HUES64 (cell line): ENCODE measurements around the gene GLYR1.
A peak's percentile ranks its signal among the peaks of the same experiment; 100 is the strongest.

Experiments
- H3K27ac ChIP-seq: 2 replicates; pipeline ENCODE4 v1.7.0; 2013; ENCODE audit warnings: low read depth, low read length, inconsistent platforms
- H3K27me3 ChIP-seq: 2 replicates; pipeline ENCODE4 v1.6.1; 2013; ENCODE audit warnings: mild to moderate bottlenecking, low read length; ENCODE audit not compliant: insufficient read depth
- H3K36me3 ChIP-seq: 2 replicates; pipeline ENCODE4 v1.6.1; 2013; ENCODE audit warnings: mild to moderate bottlenecking, low read length; ENCODE audit not compliant: insufficient read depth
- H3K4me1 ChIP-seq: 2 replicates; pipeline ENCODE4 v1.6.1; 2013; ENCODE audit warnings: mild to moderate bottlenecking, low read length, moderate library complexity; ENCODE audit not compliant: insufficient read depth
- H3K4me3 ChIP-seq: 2 replicates; pipeline ENCODE4 v1.5.1; 2013; ENCODE audit warnings: mild to moderate bottlenecking, low read length, moderate library complexity
- H3K9ac ChIP-seq: 2 replicates; pipeline ENCODE4 v1.6.1; 2013; ENCODE audit warnings: mild to moderate bottlenecking, low read depth, low read length
- H3K9me3 ChIP-seq: 2 replicates; pipeline ENCODE4 v1.6.1; 2013; ENCODE audit warnings: low read depth, low read length; ENCODE audit not compliant: insufficient read depth
- WGBS: fragments of 150-250, 120-280 bp; methylation state at CpG from one replicate; pipeline ENCODE4 v1.1.7; 2013; ENCODE audit warnings: missing lambda C conversion rate; 5-methylcytosine and 5-hydroxymethylcytosine counted together

Gene GLYR1

DNA sequence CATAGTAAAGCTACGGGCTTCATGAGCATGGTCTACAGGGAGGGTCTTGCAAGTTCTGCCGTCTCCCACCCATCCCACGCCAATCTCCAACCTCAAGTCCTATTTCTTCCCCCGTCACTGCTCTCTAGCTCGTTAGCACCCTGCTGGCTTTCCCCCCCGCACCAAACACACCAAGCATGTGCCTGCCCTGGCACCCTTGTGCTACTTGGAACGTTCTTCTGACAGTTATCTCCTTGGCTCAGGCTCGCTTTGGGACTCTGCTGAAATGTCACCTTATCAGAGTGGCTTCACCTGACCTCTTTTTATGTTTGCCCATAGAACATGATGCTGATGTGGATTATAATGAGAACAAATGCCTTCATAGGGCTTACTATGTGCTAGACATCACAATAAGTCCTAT lies 21.9 kb downstream of the GLYR1 start:
- Histone ChIP-seq H3K36me3 (peaks cover 89% of the 10 kb centered on the region), H3K27me3 (no peaks in the 10 kb centered on the region), H3K4me1 (no peaks in the 10 kb centered on the region), H3K4me3 (no peak overlapping the region), H3K9ac (no peak overlapping the region), H3K27ac (no peak overlapping the region), H3K9me3 (no peaks in the 10 kb centered on the region)
- 94% methylated on average over 8 of the region's 8 CpGs for WGBS

DNA sequence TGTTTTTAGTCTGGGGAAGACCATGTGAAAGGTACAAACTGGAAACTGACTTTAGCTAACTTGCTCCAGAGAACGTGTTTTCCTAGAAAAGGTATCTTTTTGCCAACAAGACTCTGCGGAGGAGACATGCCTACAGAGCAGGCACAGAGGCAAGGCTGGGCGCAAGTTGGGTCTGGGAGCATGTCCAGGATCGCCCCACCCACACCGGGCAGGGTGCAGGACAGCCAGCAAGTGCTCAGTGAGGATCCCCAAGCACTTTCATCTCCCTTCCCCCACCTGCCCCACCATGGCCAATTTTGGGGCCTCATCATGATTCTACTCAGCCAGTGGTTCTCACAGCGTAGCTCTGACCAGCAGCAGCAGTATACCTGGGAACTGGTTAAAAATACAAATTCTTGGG lies 26.4 kb downstream of the GLYR1 start:
- Histone ChIP-seq H3K36me3 (peaks cover 88% of the 10 kb centered on the region), H3K9ac (no peak overlapping the region), H3K27ac (no peak overlapping the region), H3K27me3 (no peaks in the 10 kb centered on the region), H3K4me3 (no peak overlapping the region), H3K4me1 (no peaks in the 10 kb centered on the region), H3K9me3 (no peaks in the 10 kb centered on the region)
- 94% methylated on average over 6 of the region's 6 CpGs for WGBS

DNA sequence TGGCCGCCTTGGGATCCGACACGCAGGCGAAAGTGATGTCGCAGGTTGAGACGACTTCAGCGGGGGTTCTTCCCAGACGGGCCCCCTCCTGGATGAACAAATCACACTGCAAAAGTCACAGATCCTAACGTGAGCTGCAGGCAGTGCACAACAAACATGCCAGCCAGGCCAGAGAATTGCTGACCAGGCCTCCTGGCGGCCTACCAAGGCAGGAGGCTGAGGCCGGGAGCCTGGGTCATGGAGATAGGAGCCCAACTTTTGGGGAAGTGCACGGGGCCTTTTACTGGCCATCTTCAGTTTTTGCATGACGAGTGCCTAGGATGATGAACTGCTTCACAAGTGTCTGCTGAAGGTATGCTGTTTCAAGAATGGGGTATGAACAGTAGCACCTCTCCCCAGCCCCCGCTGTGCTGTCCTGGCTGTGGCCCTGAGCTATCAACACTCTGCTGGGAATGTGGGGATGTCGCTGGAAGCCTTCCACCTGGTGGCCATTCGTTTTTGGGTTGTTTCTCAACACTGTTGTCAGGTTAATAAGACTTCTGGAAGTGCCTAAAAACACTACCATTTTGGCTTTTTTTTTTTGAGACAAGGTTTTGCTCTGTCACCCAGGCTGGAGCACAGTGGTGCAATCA lies 32.4 kb downstream of the GLYR1 start:
- H3K27ac ChIP-seq = no peak overlapping the region
- H3K27me3 ChIP-seq = no peaks in the 10 kb centered on the region
- WGBS = 94% methylated on average over 16 of the region's 16 CpGs
- no peaks in the 10 kb centered on the region for H3K9me3 ChIP-seq
- H3K4me3 ChIP-seq = no peak overlapping the region
- H3K4me1 ChIP-seq = no peaks in the 10 kb centered on the region
- H3K9ac ChIP-seq = no peak overlapping the region
- H3K36me3 ChIP-seq = peaks cover 84% of the 10 kb centered on the region

DNA sequence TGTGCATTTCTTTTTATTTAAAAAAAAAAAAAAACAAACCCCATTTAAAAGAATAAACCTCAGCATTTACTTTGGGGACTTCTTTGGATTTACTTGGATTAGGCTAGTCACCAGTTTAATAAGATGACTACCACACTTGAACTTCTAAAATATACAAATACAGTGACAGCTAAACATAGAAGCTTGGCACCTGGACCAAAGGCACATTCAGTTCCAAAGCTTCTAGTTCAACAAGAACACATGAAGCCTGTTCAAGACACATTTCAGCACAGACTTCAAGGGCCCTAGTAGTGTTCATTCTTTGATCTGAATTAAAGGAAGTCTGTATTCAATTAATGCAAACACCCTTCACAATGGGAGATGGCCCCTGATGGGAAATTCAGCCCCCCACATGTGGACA lies 33.0 kb downstream of the GLYR1 start:
- no peak overlapping the region for H3K9ac ChIP-seq

DNA sequence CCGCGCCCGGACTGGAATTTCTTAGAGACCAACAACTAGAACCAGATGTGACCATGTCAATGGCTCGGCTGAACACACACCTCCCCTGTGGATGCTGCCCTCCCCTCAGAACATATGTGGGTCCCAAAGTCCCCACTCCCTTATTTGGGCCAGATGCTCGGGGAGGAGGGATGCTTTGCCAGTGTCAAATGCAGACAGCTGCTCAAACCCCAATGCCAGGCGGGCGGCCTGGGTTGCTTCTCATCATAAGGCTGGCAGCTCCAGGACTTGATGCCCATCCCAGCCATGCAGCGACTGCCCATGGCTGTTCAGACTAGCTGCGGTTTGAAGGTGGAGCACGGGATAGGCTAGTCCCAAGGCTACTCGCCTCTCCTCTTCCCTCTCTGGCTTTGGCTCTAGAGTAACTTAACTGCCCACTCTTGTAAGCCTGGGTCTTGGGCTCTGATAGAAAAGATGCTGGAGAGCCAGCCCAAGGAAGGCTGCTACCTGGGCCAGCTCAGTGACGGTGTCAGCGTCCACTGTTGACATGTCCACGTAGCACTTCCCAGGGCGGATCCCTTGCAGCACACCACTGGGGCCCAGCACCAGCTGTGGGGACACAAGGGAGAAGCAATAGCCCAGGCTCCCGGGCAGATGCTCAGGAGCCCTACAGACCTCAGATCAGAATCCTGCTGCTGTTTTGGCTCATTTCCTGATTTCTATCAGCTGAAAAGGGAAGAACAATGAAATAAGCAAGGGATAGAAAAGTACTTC lies 33.7 kb downstream of the GLYR1 start:
- Histone ChIP-seq H3K36me3 (peaks cover 83% of the 10 kb centered on the region), H3K9me3 (no peaks in the 10 kb centered on the region), H3K4me1 (no peaks in the 10 kb centered on the region), H3K27me3 (no peaks in the 10 kb centered on the region), H3K9ac (no peak overlapping the region), H3K27ac (no peak overlapping the region), H3K4me3 (no peak overlapping the region)
- 95% methylated on average over 16 of the region's 16 CpGs for WGBS

More for the DNA sequence above, 33.0 kb downstream of the GLYR1 start:
- H3K4me1 ChIP-seq = no peaks in the 10 kb centered on the region
- H3K9me3 ChIP-seq = no peaks in the 10 kb centered on the region
- H3K36me3 ChIP-seq = peaks cover 82% of the 10 kb centered on the region
- H3K27me3 ChIP-seq = no peaks in the 10 kb centered on the region
- H3K4me3 ChIP-seq = no peak overlapping the region
- no peak overlapping the region for H3K27ac ChIP-seq

DNA sequence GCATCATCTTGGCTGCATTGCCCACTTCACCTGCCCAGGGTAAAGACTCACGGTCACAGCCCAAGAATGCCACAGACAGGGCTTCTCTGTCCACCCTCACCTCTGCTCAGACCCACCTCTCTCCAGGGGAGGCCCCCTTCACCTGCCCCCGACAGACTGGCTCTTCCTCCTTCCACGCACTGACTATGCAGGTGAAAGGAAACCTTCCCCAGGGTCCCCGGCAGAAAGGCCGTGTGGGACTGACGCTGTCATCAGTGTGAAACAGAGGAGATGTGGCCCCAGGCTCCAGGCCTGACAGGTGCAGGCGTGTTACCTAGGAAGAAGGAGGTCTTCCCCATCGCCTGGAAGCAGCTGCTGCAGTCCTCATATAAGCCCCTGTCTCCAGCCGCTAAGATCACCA lies 35.3 kb downstream of the GLYR1 start:
- Histone ChIP-seq H3K9ac (no peak overlapping the region), H3K4me3 (no peak overlapping the region), H3K27me3 (no peaks in the 10 kb centered on the region), H3K4me1 (no peaks in the 10 kb centered on the region), H3K27ac (no peak overlapping the region), H3K9me3 (no peaks in the 10 kb centered on the region), H3K36me3 (peaks cover 86% of the 10 kb centered on the region)
- WGBS = 95% methylated on average over 9 of the region's 9 CpGs

DNA sequence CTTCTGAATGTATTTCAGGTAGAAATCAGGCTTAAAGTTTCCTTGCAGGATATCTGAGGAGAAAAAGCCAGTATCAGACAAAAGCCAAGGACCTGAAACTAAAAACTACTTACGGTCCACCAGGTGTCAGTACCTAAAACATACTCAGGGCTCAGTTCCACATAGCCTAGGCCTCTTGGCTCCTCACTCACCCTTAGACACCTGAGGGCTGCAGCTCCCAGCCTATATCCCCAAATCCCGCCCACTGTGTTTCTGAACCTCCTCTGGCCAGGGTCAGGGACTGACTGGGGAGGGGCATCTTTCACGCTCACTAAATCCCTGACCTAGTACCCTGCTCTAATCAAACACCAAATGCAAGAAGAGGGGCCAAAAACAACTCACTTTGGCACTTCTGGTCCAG lies 35.8 kb downstream of the GLYR1 start:
- H3K9ac ChIP-seq = no peak overlapping the region
- peaks cover 86% of the 10 kb centered on the region for H3K36me3 ChIP-seq
- H3K27ac ChIP-seq = no peak overlapping the region
- H3K27me3 ChIP-seq = no peaks in the 10 kb centered on the region
- WGBS = 95% methylated on average over 3 of the region's 3 CpGs
- H3K4me1 ChIP-seq = no peaks in the 10 kb centered on the region
- H3K9me3 ChIP-seq = no peaks in the 10 kb centered on the region
- no peak overlapping the region for H3K4me3 ChIP-seq

DNA sequence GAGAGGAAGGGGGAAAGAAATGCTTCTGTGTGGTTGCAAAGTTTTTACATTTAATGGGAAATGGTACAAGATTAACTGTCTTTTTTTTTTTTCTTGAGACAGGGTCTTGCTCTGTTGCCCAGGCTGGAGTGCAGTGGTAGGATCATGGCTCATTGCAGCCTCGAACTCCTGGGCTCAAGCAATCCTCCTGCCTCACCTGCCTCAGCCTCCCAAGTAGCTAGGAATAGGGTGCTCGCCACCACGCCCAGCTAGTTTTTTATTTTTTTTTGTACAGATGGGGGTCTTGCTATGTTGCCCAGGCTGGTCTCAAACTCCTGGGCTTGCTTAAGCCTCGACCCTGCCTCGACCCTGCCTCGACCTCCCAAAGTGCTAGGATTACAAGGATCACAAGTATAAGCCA lies 40.8 kb downstream of the GLYR1 start:
- H3K36me3 ChIP-seq = peaks cover 62% of the 10 kb centered on the region

DNA sequence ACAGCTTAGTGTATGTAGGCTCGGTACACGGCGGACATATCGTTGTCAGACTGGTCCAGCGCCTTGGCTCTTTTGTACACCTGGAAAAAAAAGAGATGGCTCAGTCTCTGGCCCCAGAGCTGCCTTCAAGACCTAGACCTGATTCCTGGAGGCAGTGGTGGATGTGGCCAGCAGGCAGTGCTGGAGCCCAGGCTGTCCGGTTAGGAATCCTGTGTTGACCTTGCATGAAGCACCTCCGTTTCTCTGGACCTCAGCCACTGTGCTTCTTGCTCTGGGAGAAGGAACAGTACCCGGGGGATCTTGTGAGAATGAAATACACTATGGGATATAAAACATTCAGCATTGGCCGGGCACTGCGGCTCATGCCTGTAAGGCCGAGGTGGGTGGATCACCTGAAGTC lies 41.9 kb downstream of the GLYR1 start:
- Histone ChIP-seq H3K4me3 (no peak overlapping the region), H3K9me3 (no peaks in the 10 kb centered on the region), H3K9ac (no peak overlapping the region), H3K27ac (no peak overlapping the region), H3K4me1 (peaks cover 11% of the 10 kb centered on the region; the same call in 1 of the 2 replicates), H3K27me3 (no peaks in the 10 kb centered on the region), H3K36me3 (peaks cover 53% of the 10 kb centered on the region)
- WGBS = 95% methylated on average over 11 of the region's 11 CpGs

More for the DNA sequence above, 40.8 kb downstream of the GLYR1 start:
- Histone ChIP-seq H3K4me1 (peaks cover 10% of the 10 kb centered on the region; the same call in 1 of the 2 replicates), H3K9me3 (no peaks in the 10 kb centered on the region), H3K4me3 (no peak overlapping the region), H3K9ac (no peak overlapping the region), H3K27ac (no peak overlapping the region), H3K27me3 (no peaks in the 10 kb centered on the region)
- 95% methylated on average over 6 of the region's 6 CpGs for WGBS

DNA sequence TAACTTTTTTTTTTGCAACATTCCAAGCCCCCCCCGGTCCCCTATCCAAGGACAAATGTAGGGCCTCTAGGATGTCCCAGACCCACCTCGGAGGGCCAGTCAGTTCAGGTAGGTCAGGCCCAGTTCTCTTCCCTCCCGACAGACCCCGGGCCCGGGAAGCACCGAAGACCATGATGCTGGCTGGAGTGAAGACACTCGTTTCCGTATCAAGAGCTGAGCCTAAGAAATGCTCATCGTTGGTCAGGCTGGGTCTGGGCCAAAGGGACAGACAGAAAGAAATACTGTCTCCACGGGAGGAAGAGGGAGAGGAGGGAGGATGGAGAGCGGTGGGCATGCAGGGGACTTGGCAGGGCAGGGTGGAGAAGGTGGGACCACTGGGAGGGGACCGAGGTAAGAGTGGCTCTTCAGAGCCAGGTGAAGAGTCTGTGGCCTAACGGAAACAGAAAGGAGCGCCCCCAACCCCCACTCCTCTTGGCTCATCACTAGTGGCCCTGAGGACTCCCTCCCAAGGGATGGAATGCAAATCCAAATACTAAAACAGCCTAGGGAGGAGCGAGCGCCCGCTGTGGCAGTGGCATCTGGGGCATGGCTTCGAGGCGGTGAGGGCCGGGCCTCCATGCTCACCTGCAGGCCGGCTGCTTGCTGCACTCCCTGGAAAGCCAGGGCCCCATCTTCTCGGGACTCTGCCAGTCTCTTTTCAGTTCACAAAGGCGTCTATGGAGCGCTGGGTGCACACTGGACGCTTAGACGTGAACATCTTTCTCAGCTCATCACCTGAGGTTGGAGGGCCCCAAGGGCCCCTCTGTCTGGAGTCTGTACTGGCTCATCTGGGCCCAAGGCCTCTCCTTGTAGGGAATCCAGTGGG lies 43.0 kb downstream of the GLYR1 start:
- peaks cover 51% of the 10 kb centered on the region for H3K36me3 ChIP-seq
- H3K9ac ChIP-seq = no peak overlapping the region
- peaks cover 11% of the 10 kb centered on the region; the same call in 1 of the 2 replicates for H3K4me1 ChIP-seq
- peak overlapping the region; percentile 35; the same call in 1 of the 2 replicates for H3K27ac ChIP-seq
- H3K27me3 ChIP-seq = no peaks in the 10 kb centered on the region
- H3K9me3 ChIP-seq = no peaks in the 10 kb centered on the region
- H3K4me3 ChIP-seq = no peak overlapping the region
- 86% methylated on average over 26 of the region's 26 CpGs for WGBS

DNA sequence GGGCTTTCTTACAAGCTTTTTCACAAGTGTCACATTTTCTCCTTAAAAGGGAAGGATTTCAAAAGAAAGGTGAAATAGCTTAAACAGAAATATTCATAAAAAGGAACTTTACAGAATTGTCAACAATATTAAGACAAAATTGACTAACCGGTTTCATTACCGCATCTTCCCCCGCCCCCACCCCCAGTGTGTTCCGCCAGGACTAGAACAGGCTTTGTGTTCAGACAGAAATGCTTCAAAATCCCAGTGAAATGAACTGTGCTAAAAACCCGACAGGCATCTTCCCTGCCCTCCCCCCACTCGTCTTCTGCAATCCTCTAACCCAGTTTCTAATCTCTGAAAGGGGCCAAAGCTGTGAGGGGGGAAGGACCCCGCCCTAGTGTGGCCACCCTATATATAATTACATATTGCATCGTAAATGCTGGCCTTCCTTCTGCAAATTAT lies 43.7 kb downstream of the GLYR1 start:
- Histone ChIP-seq H3K27me3 (no peaks in the 10 kb centered on the region), H3K9me3 (no peaks in the 10 kb centered on the region), H3K4me3 (peak overlapping the region; percentile 66), H3K9ac (peak overlapping the region; percentile 92), H3K27ac (peak overlapping the region; percentile 98), H3K4me1 (peaks cover 11% of the 10 kb centered on the region; the same call in 1 of the 2 replicates), H3K36me3 (peaks cover 49% of the 10 kb centered on the region)
- WGBS = 61% methylated on average over 8 of the region's 8 CpGs
